ENCODE results near the gene SORCS3. TPM values are rescaled to one million over a fixed set of nuclear protein-coding genes. Genes with fewer than 3 reads are reported as not detected.

The SORCS3 gene
- total RNA-seq, 1 experiment from 2014 or later = not detected

DNA sequence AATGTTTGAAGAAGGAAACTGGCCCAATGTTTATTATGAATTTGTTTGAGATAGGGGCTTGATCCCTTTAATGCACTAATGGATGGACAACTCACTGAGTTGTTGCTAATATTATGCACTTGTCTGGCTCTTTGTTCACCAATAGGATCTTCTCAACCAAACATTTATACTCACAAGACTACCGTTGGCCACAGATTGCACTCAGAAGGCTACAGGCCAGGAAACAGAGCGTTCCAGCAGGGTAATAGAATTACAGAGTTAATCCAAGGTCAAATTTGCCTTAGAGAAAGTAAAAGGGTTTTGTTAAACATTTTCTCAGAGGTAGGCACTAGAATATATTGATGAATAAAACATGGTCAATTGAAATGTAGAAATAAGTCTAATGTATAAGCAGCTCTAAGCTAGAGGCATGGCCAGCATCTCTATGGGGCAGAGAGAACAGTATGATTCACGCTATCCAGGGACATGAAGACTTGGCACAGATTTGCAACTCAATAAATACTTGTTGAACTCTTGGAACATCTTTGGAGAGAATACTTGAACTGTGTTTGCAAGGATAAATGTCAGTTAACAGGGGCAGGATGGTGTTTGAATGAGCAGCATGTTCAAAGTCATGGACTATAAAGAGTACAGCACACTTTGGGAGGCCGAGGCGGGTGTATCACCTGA is 606.9 kb downstream of the SORCS3 start:
- POLR2A ChIA-PET (ENCODE audit: unreplicated experiment) = no interaction called here
- BruUV-seq (replicated peaks) = no TSS peak
- intact Hi-C loops (cut with micrococcal nuclease; ENCODE audit: unreplicated experiment) = no loop called here

GRCh38 chr10:105252911-105253310 is 611.8 kb downstream of the SORCS3 start:
- Histone ChIP-seq H2AFZ (no peak overlapping the region), H3K27me3 (ENCODE audit: insufficient read depth, low read depth) (no peaks in the 10 kb centered on the region), H3K4me3 (no peak overlapping the region), H4K20me1 (ENCODE audit: insufficient read depth) (no peaks in the 10 kb centered on the region), H3K9me2 (ENCODE audit: insufficient read depth) (no peaks in the 10 kb centered on the region), H3K27ac (no peak overlapping the region), H3K4me1 (replicated peaks; ENCODE audit: insufficient read depth) (no peaks in the 10 kb centered on the region), H3K79me2 (ENCODE audit: low read depth) (no peaks in the 10 kb centered on the region), H3K36me3 (ENCODE audit: low read depth) (no peaks in the 10 kb centered on the region), H3K9me3 (ENCODE audit: insufficient read depth, low read depth) (no peaks in the 10 kb centered on the region), H3K4me2 (no peak overlapping the region), H3F3A (ENCODE audit: insufficient read depth, low read depth) (no peaks in the 10 kb centered on the region)
- POLR2A ChIA-PET (ENCODE audit: unreplicated experiment) = no interaction called here
- CTCF ChIA-PET = no interaction called here
- no peak for DNase-seq
- BruUV-seq (replicated peaks) = no TSS peak
- TF ChIP-seq, protein P1, sequence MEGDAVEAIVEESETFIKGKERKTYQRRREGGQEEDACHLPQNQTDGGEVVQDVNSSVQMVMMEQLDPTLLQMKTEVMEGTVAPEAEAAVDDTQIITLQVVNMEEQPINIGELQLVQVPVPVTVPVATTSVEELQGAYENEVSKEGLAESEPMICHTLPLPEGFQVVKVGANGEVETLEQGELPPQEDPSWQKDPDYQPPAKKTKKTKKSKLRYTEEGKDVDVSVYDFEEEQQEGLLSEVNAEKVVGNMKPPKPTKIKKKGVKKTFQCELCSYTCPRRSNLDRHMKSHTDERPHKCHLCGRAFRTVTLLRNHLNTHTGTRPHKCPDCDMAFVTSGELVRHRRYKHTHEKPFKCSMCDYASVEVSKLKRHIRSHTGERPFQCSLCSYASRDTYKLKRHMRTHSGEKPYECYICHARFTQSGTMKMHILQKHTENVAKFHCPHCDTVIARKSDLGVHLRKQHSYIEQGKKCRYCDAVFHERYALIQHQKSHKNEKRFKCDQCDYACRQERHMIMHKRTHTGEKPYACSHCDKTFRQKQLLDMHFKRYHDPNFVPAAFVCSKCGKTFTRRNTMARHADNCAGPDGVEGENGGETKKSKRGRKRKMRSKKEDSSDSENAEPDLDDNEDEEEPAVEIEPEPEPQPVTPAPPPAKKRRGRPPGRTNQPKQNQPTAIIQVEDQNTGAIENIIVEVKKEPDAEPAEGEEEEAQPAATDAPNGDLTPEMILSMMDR (conservative IDR thresholded peaks at IDR 0.05) = no peak
- TF ChIP-seq EZH2 (IDR thresholded peaks at IDR 0.05; ENCODE audit: low read depth) = no peak
- intact Hi-C loops (cut with micrococcal nuclease; ENCODE audit: unreplicated experiment) = no loop called here

More for the DNA sequence above, 606.9 kb downstream of the SORCS3 start:
- Histone ChIP-seq H4K20me1 (ENCODE audit: insufficient read depth) (no peaks in the 10 kb centered on the region), H3K27me3 (ENCODE audit: insufficient read depth, low read depth) (no peaks in the 10 kb centered on the region), H3K79me2 (ENCODE audit: low read depth) (no peaks in the 10 kb centered on the region), H3K9me3 (ENCODE audit: insufficient read depth, low read depth) (no peaks in the 10 kb centered on the region), H3K4me2 (no peak overlapping the region), H3K27ac (no peak overlapping the region), H3K4me3 (no peak overlapping the region), H3F3A (ENCODE audit: insufficient read depth, low read depth) (no peaks in the 10 kb centered on the region), H3K4me1 (replicated peaks; ENCODE audit: insufficient read depth) (no peaks in the 10 kb centered on the region), H3K9me2 (ENCODE audit: insufficient read depth) (no peaks in the 10 kb centered on the region), H2AFZ (no peak overlapping the region), H3K36me3 (ENCODE audit: low read depth) (no peaks in the 10 kb centered on the region)
- CTCF ChIA-PET = no interaction called here
- no peak for TF ChIP-seq EZH2 (IDR thresholded peaks at IDR 0.05; ENCODE audit: low read depth)
- TF ChIP-seq, protein P1 (conservative IDR thresholded peaks at IDR 0.05) = no peak
- DNase-seq = no peak

DNA sequence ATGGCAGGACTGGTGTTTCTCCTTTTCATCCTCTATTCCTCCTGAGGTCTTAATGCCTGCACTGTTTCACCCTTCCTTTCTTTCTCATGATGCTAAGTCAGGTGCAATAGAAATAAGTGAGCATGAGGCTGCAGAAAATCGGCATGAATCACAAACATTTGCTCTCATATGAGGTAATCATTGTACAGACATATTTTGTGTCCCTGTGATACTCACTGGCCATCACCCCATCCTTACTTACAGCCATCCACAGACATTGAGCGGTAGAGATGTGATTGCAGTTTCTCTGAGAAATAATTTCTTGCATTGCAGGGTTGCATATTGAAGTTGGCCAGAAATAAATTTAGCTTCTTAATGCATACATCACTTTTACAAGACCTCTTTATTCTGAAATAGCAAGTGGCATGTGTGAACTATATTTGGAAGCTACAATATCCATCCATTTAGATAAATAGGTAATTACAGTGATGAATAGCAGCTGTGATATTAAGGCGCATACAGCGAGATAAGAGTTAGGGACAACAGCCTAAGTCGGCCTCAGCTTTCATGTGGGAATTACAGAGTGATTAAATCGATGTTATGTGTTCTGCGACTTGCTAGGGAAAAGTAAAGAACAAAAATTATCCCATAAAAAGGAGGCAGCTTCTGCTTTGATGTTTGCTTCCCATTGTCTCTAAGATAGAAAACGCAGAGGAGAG is 612.6 kb downstream of the SORCS3 start:
- ChIA-PET CTCF (no interaction called here), POLR2A (ENCODE audit: unreplicated experiment) (no interaction called here)
- Histone ChIP-seq H3K9me2 (ENCODE audit: insufficient read depth) (no peaks in the 10 kb centered on the region), H3K4me3 (no peak overlapping the region), H3K27me3 (ENCODE audit: insufficient read depth, low read depth) (no peaks in the 10 kb centered on the region), H3K79me2 (ENCODE audit: low read depth) (no peaks in the 10 kb centered on the region), H2AFZ (no peak overlapping the region), H3K36me3 (ENCODE audit: low read depth) (no peaks in the 10 kb centered on the region), H3K9me3 (ENCODE audit: insufficient read depth, low read depth) (no peaks in the 10 kb centered on the region), H3K27ac (no peak overlapping the region), H4K20me1 (ENCODE audit: insufficient read depth) (no peaks in the 10 kb centered on the region), H3F3A (ENCODE audit: insufficient read depth, low read depth) (no peaks in the 10 kb centered on the region), H3K4me2 (no peak overlapping the region), H3K4me1 (replicated peaks; ENCODE audit: insufficient read depth) (no peaks in the 10 kb centered on the region)
- no peak for TF ChIP-seq EZH2 (IDR thresholded peaks at IDR 0.05; ENCODE audit: low read depth)
- TF ChIP-seq, protein P1 (conservative IDR thresholded peaks at IDR 0.05) = no peak
- no peak for DNase-seq
- no TSS peak for BruUV-seq (replicated peaks)
- intact Hi-C loops (cut with micrococcal nuclease; ENCODE audit: unreplicated experiment) = no loop called here
